Effector memory CD4-positive, alpha-beta T cell (primary cell): ENCODE results near the gene IRF1.
"Not testable (repeated sequence)": the region's sequence is repeated elsewhere in the genome, so short reads cannot be mapped to it uniquely, and the experiment has no call there.

ENCODE experiments used
- DNase-seq, 3 donors: peaks; one replicate each; pipeline ENCODE4 v3.0.0-alpha.2; 2020
- H3K27ac ChIP-seq: 2 replicates; pipeline ENCODE4 v1.7.0; 2013; ENCODE audit warnings: mild to moderate bottlenecking, low read length, moderate library complexity; ENCODE audit not compliant: insufficient read depth, poor library complexity, severe bottlenecking
- H3K27me3 ChIP-seq: replicated peaks from 2 replicates; pipeline ENCODE4 v1.7.0; 2013; ENCODE audit warnings: mild to moderate bottlenecking, low read length; ENCODE audit not compliant: insufficient read depth, control insufficient read depth, poor library complexity, severe bottlenecking
- H3K36me3 ChIP-seq: 2 replicates; pipeline ENCODE4 v1.7.0; 2013; ENCODE audit warnings: mild to moderate bottlenecking, low read length, moderate library complexity; ENCODE audit not compliant: control insufficient read depth, insufficient read depth
- H3K4me1 ChIP-seq: 2 replicates; pipeline ENCODE4 v1.7.0; 2013; ENCODE audit warnings: low read length, mild to moderate bottlenecking; ENCODE audit not compliant: control insufficient read depth, insufficient read depth, poor library complexity, severe bottlenecking
- H3K4me3 ChIP-seq: 2 replicates; pipeline ENCODE4 v1.7.0; 2013; ENCODE audit warnings: low read length, low read depth, mild to moderate bottlenecking; ENCODE audit not compliant: insufficient read depth, poor library complexity, severe bottlenecking
- H3K9me3 ChIP-seq: 2 replicates; pipeline ENCODE4 v1.7.0; 2013; ENCODE audit warnings: mild to moderate bottlenecking, low read length, moderate library complexity; ENCODE audit not compliant: control insufficient read depth

The IRF1 gene

GRCh38 chr5:132486318-132487094 lies 4.1 kb downstream of the IRF1 start:
- peak overlapping the region; percentile 100 for H3K27ac ChIP-seq
- peaks cover 41% of the 10 kb centered on the region for H3K4me1 ChIP-seq
- H3K9me3 ChIP-seq: no peaks in the 10 kb centered on the region
- peak overlapping the region; percentile 97 for H3K4me3 ChIP-seq
- peaks cover 77% of the 10 kb centered on the region for H3K36me3 ChIP-seq
- no peak for DNase-seq
- H3K27me3 ChIP-seq: no peaks in the 10 kb centered on the region

GRCh38 chr5:132485641-132486317 lies 4.8 kb downstream of the IRF1 start:
- H3K36me3 ChIP-seq: peaks cover 80% of the 10 kb centered on the region
- H3K27ac ChIP-seq: peak overlapping the region; percentile 100
- H3K4me3 ChIP-seq: peak overlapping the region; percentile 97
- H3K9me3 ChIP-seq: no peaks in the 10 kb centered on the region
- H3K27me3 ChIP-seq: no peaks in the 10 kb centered on the region
- DNase-seq: peak in 1 of 3 donors; percentile 16
- peaks cover 42% of the 10 kb centered on the region for H3K4me1 ChIP-seq

GRCh38 chr5:132484876-132485640 lies 5.5 kb downstream of the IRF1 start:
- H3K36me3 ChIP-seq: peaks cover 80% of the 10 kb centered on the region
- H3K4me1 ChIP-seq: peaks cover 43% of the 10 kb centered on the region
- peak overlapping the region; percentile 97 for H3K4me3 ChIP-seq
- not testable (repeated sequence) for H3K27me3 ChIP-seq, H3K9me3 ChIP-seq
- peak in 1 of 3 donors; percentile 2 for DNase-seq
- H3K27ac ChIP-seq: peak overlapping the region; percentile 100

GRCh38 chr5:132484391-132484725 lies 6.2 kb downstream of the IRF1 start:
- Histone ChIP-seq H3K4me3 (no peak overlapping the region), H3K27ac (peak overlapping the region; percentile 24), H3K4me1 (peaks cover 43% of the 10 kb centered on the region), H3K36me3 (peaks cover 73% of the 10 kb centered on the region), H3K9me3 (no peaks in the 10 kb centered on the region), H3K27me3 (no peaks in the 10 kb centered on the region)
- DNase-seq: no peak

- H3K27ac ChIP-seq: peak overlapping the region; percentile 7
- H3K27me3 ChIP-seq: no peaks in the 10 kb centered on the region
- no peaks in the 10 kb centered on the region for H3K9me3 ChIP-seq
- H3K36me3 ChIP-seq: peaks cover 68% of the 10 kb centered on the region
- DNase-seq: peak in 1 of 3 donors; percentile 0
- H3K4me3 ChIP-seq: no peak overlapping the region
- H3K4me1 ChIP-seq: peaks cover 43% of the 10 kb centered on the region
Measured at GRCh38 chr5:132483661-132484390, 6.7 kb downstream of the IRF1 start.

- H3K4me1 ChIP-seq: peaks cover 38% of the 10 kb centered on the region
- DNase-seq: peak in 1 of 3 donors; percentile 0
- no peaks in the 10 kb centered on the region for H3K27me3 ChIP-seq
- peak overlapping the region; percentile 7 for H3K27ac ChIP-seq
- H3K4me3 ChIP-seq: no peak overlapping the region
- no peaks in the 10 kb centered on the region for H3K9me3 ChIP-seq
- peaks cover 61% of the 10 kb centered on the region for H3K36me3 ChIP-seq
Measured at GRCh38 chr5:132483101-132483500, 7.5 kb downstream of the IRF1 start.

GRCh38 chr5:132481596-132482211 lies 8.9 kb downstream of the IRF1 start:
- no peaks in the 10 kb centered on the region for H3K9me3 ChIP-seq
- peaks cover 47% of the 10 kb centered on the region for H3K36me3 ChIP-seq
- peaks cover 24% of the 10 kb centered on the region for H3K4me1 ChIP-seq
- H3K4me3 ChIP-seq: no peak overlapping the region
- H3K27me3 ChIP-seq: no peaks in the 10 kb centered on the region
- DNase-seq: no peak
- no peak overlapping the region for H3K27ac ChIP-seq

- Histone ChIP-seq H3K9me3 (no peaks in the 10 kb centered on the region), H3K4me3 (no peak overlapping the region), H3K27me3 (no peaks in the 10 kb centered on the region), H3K27ac (no peak overlapping the region), H3K4me1 (peaks cover 18% of the 10 kb centered on the region), H3K36me3 (peaks cover 40% of the 10 kb centered on the region)
- no peak for DNase-seq
Measured at GRCh38 chr5:132480893-132481595, 9.5 kb downstream of the IRF1 start.

- DNase-seq: no peak
- peaks cover 14% of the 10 kb centered on the region for H3K4me1 ChIP-seq
- H3K36me3 ChIP-seq: peaks cover 35% of the 10 kb centered on the region
- H3K27me3 ChIP-seq: no peaks in the 10 kb centered on the region
- no peak overlapping the region for H3K4me3 ChIP-seq
- H3K27ac ChIP-seq: no peak overlapping the region
- H3K9me3 ChIP-seq: no peaks in the 10 kb centered on the region
Measured at GRCh38 chr5:132480546-132480892, 10.1 kb downstream of the IRF1 start.
